ENCODE data around the gene NDUFC1.

- TF ChIP-seq CTCF (IDR thresholded peaks at IDR 0.05), result no peak
- TF ChIP-seq ZFX (IDR thresholded peaks at IDR 0.05; ENCODE audit: borderline replicate concordance), result no peak
Observed at GRCh38 chr4:139253713-139254112, 48.6 kb downstream of the NDUFC1 start.
